ENCODE measurements around the gene DDX1.
"Not testable (repeated sequence)": the region's sequence is repeated elsewhere in the genome, so short reads cannot be mapped to it uniquely, and the experiment has no call there.

Gene DDX1

GRCh38 chr2:15616850-15617777, 25.4 kb downstream of the DDX1 start:
- DNase-seq (ENCODE audit: low read depth) = no peak

- no peak for DNase-seq (ENCODE audit: low read depth)
These were observed 26.2 kb downstream of the DDX1 start for GRCh38 chr2:15617778-15618448.

DNA sequence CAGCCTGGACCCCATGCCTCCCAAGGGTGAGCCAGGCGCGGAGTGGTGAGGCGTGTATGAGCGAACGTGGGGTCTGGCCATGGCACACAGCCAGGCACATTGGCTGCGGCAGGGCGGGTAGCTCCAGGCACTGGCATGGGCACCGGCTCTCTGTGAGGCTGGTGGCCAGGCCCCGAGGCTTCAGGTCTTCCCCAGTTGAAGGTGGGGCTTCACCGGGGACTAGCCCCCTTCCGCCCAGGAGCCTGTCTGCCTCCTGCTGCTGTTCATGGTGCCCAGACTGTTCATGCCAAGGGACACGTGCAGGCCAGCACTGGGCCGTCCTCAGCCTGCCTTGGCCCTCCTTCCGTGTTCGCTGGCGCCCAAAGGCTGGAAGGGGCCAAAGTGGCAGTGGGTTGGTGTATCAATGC, 26.8 kb downstream of the DDX1 start:
- DNase-seq (ENCODE audit: low read depth) = no peak

DNA sequence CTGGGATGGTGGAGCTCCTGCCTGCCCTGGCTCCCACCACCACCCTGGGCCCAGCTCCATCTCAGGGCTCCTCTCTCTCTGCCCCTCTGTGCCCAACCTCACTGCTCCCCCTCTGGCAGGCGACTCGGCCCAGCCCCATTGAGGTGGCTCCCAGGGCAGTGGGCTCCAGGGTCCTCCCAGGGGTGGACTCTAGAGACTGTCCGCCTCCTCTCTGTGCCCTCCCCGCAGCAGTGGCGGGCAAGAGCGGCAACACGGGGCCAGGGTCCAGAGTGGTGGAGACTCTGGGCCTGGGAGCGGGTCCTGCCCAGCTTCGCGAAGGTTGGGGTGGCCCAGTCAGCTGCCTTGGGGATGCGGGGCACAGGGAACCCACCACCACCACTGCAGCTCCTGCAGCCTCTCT, 27.4 kb downstream of the DDX1 start:
- no peak for DNase-seq (ENCODE audit: low read depth)

DNA sequence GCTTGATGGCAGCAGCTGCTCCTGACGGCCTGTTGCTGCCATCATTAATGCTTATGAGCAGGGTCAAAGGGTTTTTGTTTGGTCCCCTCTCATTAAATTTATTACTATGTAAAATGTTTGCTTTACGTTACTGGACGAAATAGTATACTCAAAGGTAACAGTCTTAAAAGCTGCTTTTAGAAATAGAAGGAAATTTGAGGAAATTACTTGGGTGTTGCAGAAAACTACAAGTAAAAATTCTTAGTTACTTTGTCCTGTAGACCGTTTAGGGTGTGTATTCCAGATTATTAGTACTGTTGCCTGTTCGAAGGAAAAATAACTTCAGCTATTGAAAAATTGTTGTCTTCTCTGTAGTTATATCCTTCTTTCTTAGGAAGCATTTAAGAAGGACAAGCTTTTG, 27.8 kb downstream of the DDX1 start:
- DNase-seq (ENCODE audit: low read depth) = no peak

DNA sequence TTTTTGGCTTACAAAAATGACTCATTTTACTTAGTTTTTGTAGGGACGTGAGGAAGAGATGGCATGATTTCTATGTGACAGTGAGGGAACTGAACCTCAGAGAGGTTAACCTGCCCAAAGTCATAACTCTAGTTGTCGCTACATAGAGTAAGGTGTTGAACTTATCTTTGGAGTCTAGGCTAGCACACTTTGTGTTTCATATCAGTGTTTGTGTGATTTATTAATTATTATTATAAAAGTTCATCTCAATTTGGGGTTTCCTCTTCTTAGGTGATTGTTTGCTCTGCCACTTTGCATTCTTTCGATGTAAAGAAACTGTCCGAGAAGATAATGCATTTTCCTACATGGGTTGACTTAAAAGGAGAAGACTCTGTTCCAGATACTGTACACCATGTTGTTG, 28.3 kb downstream of the DDX1 start:
- DNase-seq (ENCODE audit: low read depth) = no peak

DNA sequence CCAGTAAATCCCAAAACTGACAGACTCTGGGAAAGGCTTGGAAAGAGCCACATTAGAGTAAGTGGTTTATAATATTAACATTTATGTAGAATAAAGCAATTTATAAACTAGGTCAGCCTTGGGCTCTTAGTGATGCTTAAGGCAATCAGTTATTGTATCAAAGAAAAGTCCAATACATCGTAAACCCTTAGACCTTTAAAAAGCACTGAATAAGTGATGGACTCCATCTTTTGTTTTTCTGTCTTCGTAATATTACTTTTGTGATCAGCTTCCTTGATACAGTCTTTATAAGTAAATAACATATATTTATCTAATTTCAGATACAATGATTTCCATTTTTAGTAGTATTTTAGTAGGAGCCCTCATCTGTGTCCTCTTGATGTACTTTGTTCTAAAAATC, 28.7 kb downstream of the DDX1 start:
- no peak for DNase-seq (ENCODE audit: low read depth)

GRCh38 chr2:15620857-15621471, 29.3 kb downstream of the DDX1 start:
- DNase-seq (ENCODE audit: low read depth) = no peak

DNA sequence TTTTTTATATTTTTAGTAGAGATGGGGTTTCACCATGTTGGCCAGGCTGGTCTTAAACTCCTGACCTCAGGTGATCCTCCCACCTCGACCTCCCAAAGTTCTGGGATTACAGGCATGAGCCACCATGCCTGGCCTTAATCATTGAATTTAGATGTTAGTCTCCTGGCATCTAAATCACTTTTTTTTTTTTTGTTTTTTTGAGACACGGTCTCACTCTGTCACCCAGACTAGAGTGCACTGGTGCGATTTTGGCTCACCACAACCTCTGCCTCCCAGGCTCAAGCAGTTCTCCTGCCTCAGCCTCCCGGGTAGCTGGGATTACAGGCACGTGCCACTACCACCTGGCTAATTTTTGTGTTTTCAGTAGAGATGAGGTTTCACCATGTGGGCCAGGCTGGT, 29.8 kb downstream of the DDX1 start:
- not testable (repeated sequence) for DNase-seq (ENCODE audit: low read depth)

GRCh38 chr2:15622214-15622613, 30.5 kb downstream of the DDX1 start:
- DNase-seq (ENCODE audit: low read depth) = no peak

DNA sequence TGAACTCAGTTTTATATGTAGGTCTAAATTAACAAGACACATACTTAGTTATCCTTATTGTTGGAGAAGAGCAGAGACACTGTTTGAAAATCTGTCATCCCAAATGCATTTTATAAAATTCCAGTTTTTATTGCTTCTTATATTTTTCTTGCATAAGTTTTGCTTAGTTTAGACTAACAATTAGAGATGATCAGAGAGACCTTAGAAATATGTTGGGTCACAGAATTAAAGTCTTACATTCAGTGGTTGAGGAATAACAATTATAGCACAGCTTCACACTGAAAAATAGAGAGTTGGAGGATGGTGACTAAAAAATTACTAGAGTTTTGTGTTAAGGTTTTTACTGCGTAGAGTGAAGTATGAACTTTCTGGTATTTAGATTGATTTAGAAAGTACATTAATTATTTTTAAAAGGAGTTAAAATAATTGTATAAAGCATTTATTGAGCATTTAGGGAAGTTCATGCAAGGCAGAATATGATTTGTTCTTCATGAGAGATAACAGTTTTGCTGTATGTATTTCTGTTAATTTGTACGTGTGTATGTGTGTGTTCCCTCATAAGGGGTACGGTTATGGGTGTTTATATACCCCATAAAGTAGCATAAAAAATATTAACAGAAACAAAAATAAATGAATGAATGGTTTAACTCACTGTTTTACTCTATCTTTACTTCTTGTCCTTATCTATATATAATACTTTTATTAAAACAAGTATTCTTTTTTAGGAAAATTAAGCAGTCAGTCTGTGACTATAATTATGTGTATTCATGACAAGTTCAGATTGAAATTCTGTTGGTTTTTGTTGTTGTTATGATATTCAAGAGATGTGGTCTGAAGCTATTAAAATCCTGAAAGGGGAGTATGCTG, 31.2 kb downstream of the DDX1 start:
- DNase-seq (ENCODE audit: low read depth) = no peak

- no peak for DNase-seq (ENCODE audit: low read depth)
These were observed 31.8 kb downstream of the DDX1 start for GRCh38 chr2:15623481-15623796.

DNA sequence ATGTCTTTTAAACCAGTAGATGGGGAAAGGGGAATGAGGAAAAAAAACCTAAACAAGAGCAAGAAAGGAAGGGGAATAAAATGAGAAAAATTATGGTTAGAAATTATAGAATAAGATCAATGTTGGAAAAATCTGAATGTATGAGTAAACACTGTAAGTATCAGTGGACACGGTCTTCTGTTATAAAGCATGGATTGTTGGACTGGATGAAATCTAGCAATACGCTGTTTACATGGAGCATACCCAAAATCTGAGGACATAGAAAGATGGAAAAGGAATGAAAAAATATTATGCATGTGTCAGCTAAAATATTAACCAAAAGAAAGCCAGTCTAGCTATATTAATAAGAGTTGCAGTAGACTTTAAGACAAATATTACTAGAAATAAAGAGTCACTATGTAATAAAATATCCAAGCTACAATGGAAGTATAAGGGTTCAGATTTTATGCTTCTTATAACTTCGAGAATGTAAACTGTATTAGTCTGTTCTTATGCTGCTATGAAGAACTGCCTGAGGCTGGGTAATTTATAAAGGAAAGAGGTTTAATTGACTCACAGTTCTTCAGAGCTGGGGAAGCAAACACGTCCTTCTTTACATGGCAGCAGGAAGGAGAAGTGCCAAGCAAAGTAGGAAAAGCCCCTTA, 32.4 kb downstream of the DDX1 start:
- DNase-seq (ENCODE audit: low read depth) = no peak

DNA sequence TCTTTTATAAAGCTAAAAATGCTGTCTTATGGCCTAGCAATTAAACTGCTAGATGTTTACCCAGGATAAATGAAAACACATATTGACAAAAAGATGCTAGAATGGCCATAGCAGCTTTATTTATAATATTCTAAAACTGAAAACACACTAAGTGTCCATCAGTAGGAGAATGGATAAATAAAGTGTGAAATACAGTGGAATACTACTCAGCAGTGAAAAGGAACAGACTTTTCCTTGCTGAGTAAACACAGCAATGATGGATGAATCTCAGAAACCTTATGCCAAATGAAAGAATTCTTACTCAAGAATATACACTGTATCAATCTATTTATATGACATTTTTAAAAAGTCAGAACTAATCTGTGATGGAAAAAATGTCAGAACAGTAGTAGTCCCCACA, 33.2 kb downstream of the DDX1 start:
- DNase-seq (ENCODE audit: low read depth) = no peak

- no peak for DNase-seq (ENCODE audit: low read depth)
These were observed 33.8 kb downstream of the DDX1 start for GRCh38 chr2:15625344-15626036.

DNA sequence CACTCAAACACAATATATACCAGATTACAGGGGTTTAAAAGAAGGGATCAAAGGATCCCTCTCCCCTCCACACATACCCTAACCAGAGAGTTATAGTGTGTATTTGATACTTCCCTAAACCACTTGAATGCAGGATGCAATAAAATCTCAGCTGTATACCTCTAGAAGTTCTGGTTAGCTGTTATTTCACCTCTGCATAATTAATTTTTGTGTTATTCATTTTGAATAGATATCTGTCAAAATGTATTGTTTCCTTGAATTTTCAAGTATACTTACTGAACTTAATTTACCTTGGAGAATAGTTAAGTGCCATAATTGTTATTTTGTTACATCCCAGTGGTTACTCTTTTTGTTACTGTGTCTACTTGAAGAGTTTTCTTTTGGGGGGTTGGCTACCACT, 34.5 kb downstream of the DDX1 start:
- no peak for DNase-seq (ENCODE audit: low read depth)

GRCh38 chr2:15626967-15627366, 35.3 kb downstream of the DDX1 start:
- no peak for DNase-seq (ENCODE audit: low read depth)

DNA sequence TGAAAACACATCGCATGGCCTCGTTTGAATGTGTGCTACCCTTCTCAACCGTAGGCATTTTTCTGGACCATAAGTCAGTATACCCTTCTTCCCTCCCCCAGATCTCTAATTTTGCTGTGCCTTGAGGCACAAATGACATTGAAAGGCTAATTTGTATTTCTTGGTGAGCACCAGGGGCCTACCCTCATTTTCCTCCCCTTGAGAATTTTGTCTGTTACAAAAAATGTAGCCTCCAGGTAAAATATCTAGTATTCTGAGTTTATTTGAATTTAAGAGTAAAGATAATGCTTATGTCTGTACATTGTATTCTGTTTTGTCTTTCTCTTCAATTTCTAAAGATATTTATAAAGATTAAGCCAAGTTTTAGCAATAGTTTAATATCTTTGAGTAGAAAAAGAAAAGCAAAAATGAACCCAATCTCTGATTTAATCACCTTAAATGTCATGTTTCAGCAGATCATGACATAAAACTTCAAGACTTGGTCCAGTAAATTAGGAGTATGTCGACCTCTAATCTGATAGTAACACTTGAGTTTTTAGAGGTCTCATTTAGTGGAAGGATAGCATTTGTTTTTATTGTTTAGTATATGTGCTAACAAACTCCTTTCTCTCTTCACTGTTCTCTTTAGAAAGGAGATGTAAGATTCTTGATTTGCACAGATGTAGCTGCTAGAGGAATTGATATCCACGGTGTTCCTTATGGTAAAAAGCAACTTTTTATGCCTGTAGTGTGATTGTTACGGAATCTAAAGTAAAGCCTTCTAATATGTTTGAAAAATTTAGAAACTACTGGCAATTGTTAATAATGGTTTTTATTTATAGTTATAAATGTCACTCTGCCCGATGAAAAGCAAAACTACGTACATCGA, 36.4 kb downstream of the DDX1 start:
- no peak for DNase-seq (ENCODE audit: low read depth)

DNA sequence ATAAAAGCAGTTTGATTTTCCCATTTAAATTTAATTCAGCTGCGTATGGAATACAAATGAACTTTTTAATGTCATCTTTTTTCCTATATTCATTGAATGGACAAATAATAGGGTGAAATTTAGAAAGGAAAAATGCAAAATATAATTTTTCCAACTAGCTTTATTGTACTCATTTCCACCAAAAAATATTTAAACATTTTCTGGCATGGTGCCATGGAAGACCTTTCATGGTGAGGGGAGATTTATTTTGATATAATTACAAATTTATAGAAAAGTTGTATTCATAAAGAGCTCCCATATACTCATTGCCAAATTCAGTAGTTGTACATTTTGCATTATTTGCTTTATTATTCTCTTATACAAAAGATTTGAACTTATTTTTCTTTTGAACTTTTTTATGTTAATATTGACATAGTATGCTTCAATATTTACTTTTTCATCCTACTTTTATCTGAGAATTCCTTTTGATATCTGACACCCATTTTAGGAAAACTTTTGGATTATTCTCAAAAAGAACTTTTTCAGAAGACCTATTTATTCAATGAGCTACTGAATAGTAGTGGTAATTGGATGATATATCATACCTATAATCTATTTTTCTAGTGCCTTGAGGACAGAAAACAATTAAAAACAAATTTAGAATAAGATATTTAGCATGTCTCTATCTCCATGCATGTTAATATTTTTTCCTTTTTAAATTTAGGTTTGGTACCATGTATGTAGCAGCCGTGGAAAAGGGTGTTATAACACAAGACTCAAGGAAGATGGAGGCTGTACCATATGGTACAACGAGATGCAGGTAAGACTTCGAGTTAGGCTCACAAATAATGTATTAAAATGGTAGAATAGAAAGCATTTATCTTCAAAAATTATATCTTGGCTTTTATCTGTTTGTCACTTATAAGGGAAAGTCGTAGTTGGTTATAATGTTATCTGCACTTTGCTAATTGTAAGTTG, 37.5 kb downstream of the DDX1 start:
- DNase-seq (ENCODE audit: low read depth) = no peak
